Duodenal mucosa (tissue), 2 donors: ENCODE results near the gene LRRFIP2.

Experiments used
- H3K27ac ChIP-seq: one replicate; pipeline ENCODE4 v1.7.0; 2013; ENCODE audit warnings: low read depth, low read length
- H3K27me3 ChIP-seq, 2 donors: one replicate each; pipeline ENCODE4 v1.7.0; 2013; ENCODE audit warnings: low read length in 2 of 2, control low read depth in 1 of 2; ENCODE audit not compliant: insufficient read depth in 2 of 2, control insufficient read depth in 1 of 2
- H3K36me3 ChIP-seq, 2 donors: one replicate each; pipeline ENCODE4 v1.7.0; 2013; ENCODE audit warnings: low read length in 2 of 2, control low read depth in 1 of 2; ENCODE audit not compliant: insufficient read depth in 2 of 2, control insufficient read depth in 1 of 2
- H3K4me1 ChIP-seq, 2 donors: one replicate each; pipeline ENCODE4 v1.7.0; 2013; ENCODE audit warnings: low read length in 2 of 2, control low read depth in 1 of 2; ENCODE audit not compliant: insufficient read depth in 2 of 2, control insufficient read depth in 1 of 2
- H3K4me3 ChIP-seq, 2 donors: one replicate each; pipeline ENCODE4 v1.7.0; 2013; ENCODE audit warnings: low read length in 2 of 2, low read depth in 1 of 2
- H3K9ac ChIP-seq, 2 donors: one replicate each; pipeline ENCODE4 v1.7.0; 2013; ENCODE audit warnings: low read length in 2 of 2, low read depth in 1 of 2
- H3K9me3 ChIP-seq, 2 donors: one replicate each; pipeline ENCODE4 v1.7.0; 2013; ENCODE audit warnings: low read length in 2 of 2, control low read depth in 1 of 2; ENCODE audit not compliant: control insufficient read depth in 1 of 2

LRRFIP2 gene

DNA sequence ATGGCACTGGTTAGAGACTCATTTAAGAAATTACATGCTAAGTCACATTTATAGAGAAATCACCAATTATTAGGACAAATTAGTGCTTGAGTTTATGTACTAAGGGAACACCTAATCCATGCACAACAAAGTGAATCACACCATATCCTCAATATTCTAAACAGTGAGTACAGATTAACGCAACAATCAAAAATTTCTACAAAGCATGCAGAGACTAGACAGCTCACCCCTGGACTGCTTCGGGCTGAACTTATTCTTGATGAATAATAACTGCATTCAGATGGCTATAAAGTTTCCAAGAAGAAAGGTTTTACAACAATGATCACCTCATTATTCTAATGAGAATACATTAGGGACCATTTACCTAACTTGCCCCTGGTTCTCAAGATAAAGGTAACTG lies 66.5 kb downstream of the LRRFIP2 start:
- Histone ChIP-seq H3K9me3 (no peaks in the 10 kb centered on the region), H3K36me3 (peaks cover 2 to 8% of the 10 kb centered on the region in 2 donors), H3K4me1 (no peaks in the 10 kb centered on the region), H3K27ac (no peak overlapping the region), H3K27me3 (no peaks in the 10 kb centered on the region), H3K9ac (no peak overlapping the region), H3K4me3 (no peak overlapping the region)

DNA sequence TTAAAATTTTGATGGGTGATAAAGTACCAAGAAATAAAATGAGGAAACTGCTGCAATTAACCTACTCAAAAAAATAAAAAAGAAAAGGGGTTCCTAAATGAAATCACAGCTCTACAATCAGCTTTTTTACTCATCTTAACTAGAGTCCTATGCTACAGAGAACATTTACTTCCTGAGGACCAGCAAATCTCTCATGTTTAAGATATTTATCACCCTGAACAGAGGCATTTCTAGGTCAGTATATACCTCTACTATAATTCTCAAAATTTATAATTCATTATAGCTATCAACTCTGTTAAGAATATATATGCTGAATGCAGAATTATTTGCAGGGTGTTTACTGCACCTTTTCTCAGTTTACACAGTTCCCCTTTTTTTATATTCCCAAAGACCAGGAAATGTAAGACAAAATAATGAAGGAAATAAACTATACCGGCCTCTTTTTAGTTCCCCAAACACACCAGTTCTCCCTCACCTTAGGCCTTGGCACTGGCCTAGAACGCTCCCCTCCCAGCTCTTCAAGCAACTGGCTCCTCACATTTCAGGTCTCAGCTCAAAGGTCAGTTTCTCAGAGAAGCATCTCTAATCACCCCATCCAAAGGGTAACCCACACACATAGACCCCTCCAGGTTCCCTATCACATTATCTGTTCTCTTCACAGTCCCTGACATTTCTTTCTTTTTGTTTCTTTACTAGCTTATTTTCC lies 71.1 kb downstream of the LRRFIP2 start:
- no peak overlapping the region for H3K4me3 ChIP-seq
- H3K4me1 ChIP-seq = no peaks in the 10 kb centered on the region

GRCh38 chr3:37100411-37100810 lies 74.0 kb downstream of the LRRFIP2 start:
- Histone ChIP-seq H3K4me3 (no peak overlapping the region), H3K4me1 (peaks cover 0 to 5% of the 10 kb centered on the region in 2 donors), H3K9ac (no peak overlapping the region), H3K27ac (no peak overlapping the region), H3K9me3 (no peaks in the 10 kb centered on the region), H3K27me3 (no peaks in the 10 kb centered on the region), H3K36me3 (peaks cover 0 to 7% of the 10 kb centered on the region in 2 donors)

More for the DNA sequence above, 71.1 kb downstream of the LRRFIP2 start:
- no peaks in the 10 kb centered on the region for H3K9me3 ChIP-seq
- no peaks in the 10 kb centered on the region for H3K27me3 ChIP-seq
- no peak overlapping the region for H3K27ac ChIP-seq
- no peak overlapping the region for H3K9ac ChIP-seq
- peaks cover 0 to 8% of the 10 kb centered on the region in 2 donors for H3K36me3 ChIP-seq

DNA sequence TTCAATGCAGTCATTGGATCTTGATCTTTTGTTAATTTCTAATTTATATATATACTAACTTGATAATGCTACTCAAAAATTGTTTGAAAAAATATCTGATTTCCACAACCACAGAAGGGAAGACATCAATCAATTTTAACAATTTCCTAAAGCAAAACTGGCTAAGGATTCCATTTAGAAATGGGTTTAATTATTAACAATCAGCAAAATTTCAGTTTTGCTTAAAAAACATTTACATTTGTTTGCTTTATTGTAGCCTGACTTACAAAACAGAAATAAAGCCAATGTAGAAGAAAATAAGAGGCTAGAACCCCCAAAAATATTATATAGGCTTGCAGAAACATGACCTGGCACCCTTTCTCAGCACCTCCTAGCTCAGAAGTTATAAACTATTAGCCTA lies 74.9 kb downstream of the LRRFIP2 start:
- H3K4me1 ChIP-seq = peaks cover 0 to 5% of the 10 kb centered on the region in 2 donors
- H3K36me3 ChIP-seq = peaks cover 8% of the 10 kb centered on the region in 2 donors

DNA sequence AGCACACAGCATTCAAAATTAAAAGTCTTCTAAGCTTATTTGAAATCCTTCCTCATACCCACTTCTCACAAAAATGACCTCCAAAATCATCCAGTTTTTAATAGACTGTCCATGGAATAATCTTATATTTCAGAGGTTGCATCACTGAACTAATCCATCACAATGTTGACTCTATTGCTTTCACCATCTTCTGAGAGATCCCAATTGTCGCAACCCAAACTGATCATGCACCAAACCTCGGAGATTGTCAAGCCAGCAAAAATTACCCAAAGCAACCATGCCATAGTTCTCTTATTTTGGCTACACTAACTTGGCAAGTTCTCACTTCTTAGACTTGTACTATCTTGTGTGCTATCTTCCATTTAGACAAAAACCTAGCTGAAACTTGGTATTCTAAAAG lies 75.5 kb downstream of the LRRFIP2 start:
- Histone ChIP-seq H3K4me3 (no peak overlapping the region), H3K36me3 (peaks cover 8% of the 10 kb centered on the region in 2 donors), H3K4me1 (peaks cover 0 to 5% of the 10 kb centered on the region in 2 donors), H3K27me3 (no peaks in the 10 kb centered on the region), H3K9me3 (no peaks in the 10 kb centered on the region), H3K27ac (no peak overlapping the region), H3K9ac (no peak overlapping the region)

More for the DNA sequence above, 74.9 kb downstream of the LRRFIP2 start:
- H3K4me3 ChIP-seq = no peak overlapping the region
- H3K27me3 ChIP-seq = no peaks in the 10 kb centered on the region
- H3K27ac ChIP-seq = no peak overlapping the region
- H3K9me3 ChIP-seq = no peaks in the 10 kb centered on the region
- no peak overlapping the region for H3K9ac ChIP-seq

- H3K4me1 ChIP-seq = peaks cover 0 to 5% of the 10 kb centered on the region in 2 donors
- H3K9me3 ChIP-seq = no peaks in the 10 kb centered on the region
- no peak overlapping the region for H3K27ac ChIP-seq
- H3K27me3 ChIP-seq = no peaks in the 10 kb centered on the region
- H3K36me3 ChIP-seq = peaks cover 11 to 15% of the 10 kb centered on the region in 2 donors
- H3K9ac ChIP-seq = no peak overlapping the region
- no peak overlapping the region for H3K4me3 ChIP-seq
Measured at GRCh38 chr3:37097776-37098175, 76.6 kb downstream of the LRRFIP2 start.

- Histone ChIP-seq H3K27me3 (no peaks in the 10 kb centered on the region), H3K36me3 (peaks cover 15% of the 10 kb centered on the region in 2 donors), H3K9ac (no peak overlapping the region), H3K27ac (no peak overlapping the region), H3K4me3 (no peak overlapping the region), H3K4me1 (peaks cover 0 to 5% of the 10 kb centered on the region in 2 donors), H3K9me3 (no peaks in the 10 kb centered on the region)
Measured at GRCh38 chr3:37096975-37097374, 77.4 kb downstream of the LRRFIP2 start.

GRCh38 chr3:37096288-37096687 lies 78.1 kb downstream of the LRRFIP2 start:
- no peak overlapping the region for H3K4me3 ChIP-seq
- H3K9ac ChIP-seq = no peak overlapping the region
- no peaks in the 10 kb centered on the region for H3K27me3 ChIP-seq
- peaks cover 0 to 5% of the 10 kb centered on the region in 2 donors for H3K4me1 ChIP-seq
- no peak overlapping the region for H3K27ac ChIP-seq
- H3K36me3 ChIP-seq = peaks cover 15 to 17% of the 10 kb centered on the region in 2 donors
- no peaks in the 10 kb centered on the region for H3K9me3 ChIP-seq

- Histone ChIP-seq H3K27ac (no peak overlapping the region), H3K9me3 (no peaks in the 10 kb centered on the region), H3K27me3 (no peaks in the 10 kb centered on the region), H3K4me3 (no peak overlapping the region), H3K36me3 (peaks cover 15 to 31% of the 10 kb centered on the region in 2 donors), H3K9ac (no peak overlapping the region), H3K4me1 (peaks cover 0 to 5% of the 10 kb centered on the region in 2 donors)
Measured at GRCh38 chr3:37094636-37095035, 79.7 kb downstream of the LRRFIP2 start.

GRCh38 chr3:37093481-37093880 lies 80.9 kb downstream of the LRRFIP2 start:
- H3K27ac ChIP-seq = no peak overlapping the region
- peaks cover 15 to 32% of the 10 kb centered on the region in 2 donors for H3K36me3 ChIP-seq
- H3K4me1 ChIP-seq = peaks cover 0 to 5% of the 10 kb centered on the region in 2 donors
- no peaks in the 10 kb centered on the region for H3K9me3 ChIP-seq
- no peak overlapping the region for H3K9ac ChIP-seq
- no peak overlapping the region for H3K4me3 ChIP-seq
- no peaks in the 10 kb centered on the region for H3K27me3 ChIP-seq
